ENCODE results near the gene GNB4.

The GNB4 gene

DNA sequence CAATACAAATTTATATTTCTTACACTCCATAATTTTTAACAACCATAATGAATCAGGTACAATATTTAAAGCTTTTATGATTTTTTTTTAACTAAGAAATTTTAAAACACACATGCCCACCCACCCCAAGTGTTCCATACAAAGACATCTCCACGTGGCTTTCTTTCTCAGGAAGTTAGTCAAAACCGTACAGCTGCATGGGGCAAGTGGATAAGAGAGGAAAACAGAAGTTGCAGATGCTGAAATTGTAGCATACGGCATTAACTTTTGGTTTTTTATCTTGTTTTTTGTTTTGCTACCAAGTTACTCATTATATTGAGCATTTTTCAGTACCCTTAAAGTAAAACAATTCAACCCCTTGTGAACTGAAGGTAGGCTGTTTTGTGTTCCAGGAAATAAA is 14.8 kb downstream of the GNB4 start:
- no peak for DNase-seq (ENCODE audit: low read depth in 2 of 2)

DNA sequence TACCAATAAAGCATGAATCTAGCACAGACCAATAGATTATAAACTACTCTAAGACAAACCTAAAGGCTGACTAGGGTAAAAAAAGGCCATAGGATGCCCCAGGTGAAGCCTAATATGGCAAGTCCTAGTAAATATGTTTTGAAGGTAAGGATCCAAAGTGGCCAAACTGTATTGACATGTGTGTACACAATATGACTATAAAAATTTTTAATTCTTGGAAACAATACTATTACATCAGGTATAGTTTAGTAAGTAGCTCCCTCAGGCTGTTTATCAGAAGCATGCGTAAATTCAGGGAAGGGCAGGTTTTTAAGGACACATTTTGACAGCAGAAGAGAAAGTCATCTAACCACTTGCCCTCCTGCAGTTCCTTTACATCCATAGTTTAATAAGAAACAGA is 18.8 kb downstream of the GNB4 start:
- no peak for DNase-seq (ENCODE audit: low read depth in 2 of 2)

DNA sequence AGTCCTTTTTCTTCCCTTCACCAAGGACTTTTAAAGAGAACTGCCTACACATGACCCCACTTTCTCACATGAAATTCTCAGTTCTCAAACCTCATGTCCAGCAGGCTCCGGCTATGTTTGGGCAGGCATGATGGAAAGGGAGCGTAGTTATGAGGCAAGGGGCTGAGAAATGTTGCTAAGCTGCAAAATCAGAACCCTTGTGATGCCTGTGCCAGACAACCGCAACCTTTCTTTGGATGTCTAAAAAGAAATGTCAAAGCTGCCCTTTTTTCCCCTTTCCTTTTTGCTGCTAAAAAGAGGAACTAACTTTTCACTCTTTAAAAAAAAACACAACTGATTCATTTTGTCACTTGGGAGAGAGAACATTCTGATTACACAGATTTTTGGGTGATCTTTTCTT is 19.2 kb downstream of the GNB4 start:
- no peak for DNase-seq (ENCODE audit: low read depth in 2 of 2)

DNA sequence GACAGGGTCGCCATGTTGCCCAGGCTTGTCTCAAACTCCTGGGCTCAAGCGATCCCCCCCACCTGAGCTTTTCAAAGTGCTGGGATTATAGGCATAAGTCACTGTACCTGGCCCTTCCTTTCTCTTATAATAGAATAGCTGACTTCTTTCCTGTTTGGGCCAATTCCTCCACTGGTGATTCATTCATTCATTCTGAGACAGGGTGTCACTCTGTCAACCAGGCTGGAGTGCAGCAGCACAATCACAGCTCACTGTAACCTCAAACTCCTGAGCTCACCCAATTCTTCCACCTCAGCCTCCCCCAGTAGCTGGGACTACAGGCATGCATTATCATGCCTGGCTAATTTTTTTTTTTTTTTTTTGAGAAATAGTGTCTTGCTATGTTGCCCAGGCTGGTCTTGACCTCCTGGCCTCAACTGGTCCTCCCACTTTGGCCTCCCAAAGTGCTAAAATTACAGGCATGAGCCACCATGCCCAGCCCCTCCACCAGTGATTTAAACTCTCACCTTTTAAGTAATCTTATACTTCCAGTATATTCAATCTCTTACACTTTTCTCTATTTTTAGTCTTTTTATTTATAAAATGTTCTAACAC is 20.9 kb downstream of the GNB4 start:
- DNase-seq (ENCODE audit: low read depth in 2 of 2) = no peak

DNA sequence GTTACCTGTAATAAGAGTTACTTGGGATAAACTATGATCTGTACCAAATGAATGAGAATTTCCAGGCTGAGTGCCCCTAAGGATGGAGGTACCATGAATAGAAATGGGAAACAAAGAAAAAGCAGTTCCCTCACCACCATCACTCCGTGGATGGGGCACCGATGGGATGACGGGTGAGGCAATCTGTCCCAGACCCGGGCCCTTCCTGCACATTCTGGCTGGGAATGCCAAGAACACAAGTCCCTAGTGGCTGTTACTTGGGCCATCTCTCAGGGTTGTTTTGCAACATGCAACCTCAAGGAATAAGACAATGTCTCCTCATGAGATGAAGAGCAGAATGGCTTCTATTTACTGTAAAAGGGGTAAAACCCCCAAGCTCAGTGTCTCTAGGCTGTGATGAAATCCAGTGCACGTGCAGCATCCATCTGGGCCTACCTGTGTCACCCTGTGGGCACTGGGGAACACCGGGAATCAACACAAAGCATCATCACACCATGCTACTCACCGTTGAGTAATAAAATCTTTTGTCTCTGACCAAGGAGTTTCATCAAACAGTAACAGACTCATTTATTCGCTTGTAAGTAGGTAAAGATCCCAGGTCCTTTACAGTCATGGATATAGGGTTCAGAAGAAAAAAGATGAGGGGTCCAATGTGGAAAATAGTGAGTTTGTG is 22.3 kb downstream of the GNB4 start:
- DNase-seq (ENCODE audit: low read depth in 2 of 2) = no peak

DNA sequence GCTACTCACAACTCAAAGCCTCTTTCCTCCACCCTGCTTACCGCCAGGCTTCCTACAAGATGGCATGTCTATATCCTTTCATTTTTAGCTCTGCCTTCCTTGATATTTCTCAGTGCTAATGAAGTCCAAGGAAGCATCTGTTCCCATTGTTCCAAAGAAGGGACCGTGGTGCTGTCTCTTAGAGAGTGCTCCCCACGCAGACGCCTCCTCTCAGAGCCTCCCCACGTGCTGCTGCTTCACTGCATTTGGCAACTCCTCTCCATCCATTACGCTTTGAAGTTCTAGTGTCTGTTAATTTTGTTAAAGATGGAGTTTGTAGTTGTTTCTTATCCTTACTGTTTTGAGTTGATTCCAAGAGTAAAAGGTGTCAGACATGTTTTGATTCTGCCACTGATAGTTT is 26.2 kb downstream of the GNB4 start:
- DNase-seq (ENCODE audit: low read depth in 2 of 2) = no peak

DNA sequence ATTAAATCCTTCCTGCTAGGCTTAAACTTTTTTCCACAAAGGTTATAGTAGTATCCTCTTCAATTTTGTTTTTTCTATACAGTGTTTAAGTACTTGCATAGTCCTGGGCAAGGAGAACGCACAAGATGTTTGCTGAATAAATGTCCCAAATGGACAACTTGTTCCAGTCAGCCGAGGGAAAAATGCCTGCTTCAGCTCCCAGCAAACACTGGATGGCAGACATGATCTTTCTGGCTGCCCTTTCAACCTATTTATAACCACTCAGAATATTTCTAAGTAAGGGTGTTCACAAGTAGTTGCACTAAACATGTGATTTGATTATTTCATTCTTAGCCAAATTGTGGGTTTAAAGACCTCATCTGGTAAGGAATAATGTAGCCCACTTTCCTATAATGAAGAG is 29.8 kb downstream of the GNB4 start:
- DNase-seq (ENCODE audit: low read depth in 2 of 2) = no peak

DNA sequence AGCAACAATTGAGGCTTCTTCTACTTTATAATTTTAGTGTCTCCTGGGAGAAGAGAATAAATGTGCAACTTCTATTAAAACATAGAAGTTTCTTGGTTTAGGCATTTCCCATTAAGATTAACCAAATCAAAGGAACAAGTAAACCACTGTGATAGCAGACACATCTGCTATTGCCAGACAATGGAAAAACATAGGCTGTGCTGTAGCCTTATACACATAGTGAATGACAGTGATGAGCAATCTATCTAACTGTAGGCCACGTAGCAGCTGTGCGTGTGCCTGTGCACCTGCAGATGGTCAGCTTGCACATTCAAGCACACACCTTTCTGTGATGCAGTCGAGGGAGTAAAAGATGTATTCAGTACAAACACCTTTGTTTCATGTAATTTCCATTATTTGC is 32.7 kb downstream of the GNB4 start:
- DNase-seq (ENCODE audit: low read depth in 2 of 2) = no peak

DNA sequence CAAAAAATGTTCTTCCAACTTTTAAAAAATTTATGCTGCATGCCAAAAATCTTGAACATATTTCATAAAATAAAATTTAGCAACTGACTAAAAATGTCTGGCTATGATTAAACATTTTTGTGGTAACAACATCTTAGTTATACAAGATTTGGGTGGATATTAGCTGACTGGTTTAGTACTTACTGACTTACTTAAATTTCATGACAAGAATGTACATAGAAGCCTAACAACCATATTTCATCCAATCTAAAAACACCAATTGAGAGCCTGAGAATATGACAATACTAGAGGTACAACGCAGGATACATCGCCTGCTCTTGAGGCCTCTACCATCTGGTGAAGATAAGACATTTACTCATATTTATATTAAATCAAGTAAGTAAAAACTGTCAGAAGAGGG is 34.6 kb downstream of the GNB4 start:
- no peak for DNase-seq (ENCODE audit: low read depth in 2 of 2)

DNA sequence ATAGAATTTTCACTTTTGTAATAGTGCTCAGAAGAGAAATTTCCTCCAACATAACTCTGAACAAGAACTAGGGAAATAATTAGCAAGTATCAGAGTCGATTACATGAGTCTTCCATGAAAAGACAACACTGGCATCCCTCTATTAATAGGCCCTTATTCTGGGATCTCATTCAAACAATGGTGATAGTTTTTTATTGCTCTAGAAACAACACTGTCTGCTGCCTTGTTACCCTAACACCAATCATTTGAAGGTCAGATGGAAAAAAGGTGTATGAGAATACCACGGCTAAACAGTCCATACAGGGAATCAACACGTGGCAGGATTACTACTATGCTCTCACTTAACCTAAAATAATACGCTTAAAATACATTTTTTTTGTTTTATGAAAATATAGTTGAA is 35.9 kb downstream of the GNB4 start:
- DNase-seq (ENCODE audit: low read depth in 2 of 2) = no peak

DNA sequence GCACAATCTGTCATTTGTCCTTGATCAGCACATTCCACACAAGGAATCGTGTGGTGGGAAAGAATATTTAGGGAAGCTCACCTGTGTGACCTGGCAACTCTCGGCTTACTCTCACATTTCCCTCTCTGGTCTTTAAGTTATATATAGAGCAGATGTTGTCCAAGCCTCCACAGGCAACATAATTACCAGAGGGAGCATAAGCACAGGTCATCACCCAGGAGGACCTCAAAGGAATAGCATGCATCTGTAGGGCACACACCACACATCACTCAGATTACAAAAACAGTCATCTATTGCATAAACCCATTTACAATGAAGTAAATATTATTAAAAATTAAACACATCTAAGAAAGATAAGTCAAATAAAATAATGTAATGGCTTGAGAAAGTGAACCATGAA is 36.5 kb downstream of the GNB4 start:
- DNase-seq (ENCODE audit: low read depth in 2 of 2) = no peak

DNA sequence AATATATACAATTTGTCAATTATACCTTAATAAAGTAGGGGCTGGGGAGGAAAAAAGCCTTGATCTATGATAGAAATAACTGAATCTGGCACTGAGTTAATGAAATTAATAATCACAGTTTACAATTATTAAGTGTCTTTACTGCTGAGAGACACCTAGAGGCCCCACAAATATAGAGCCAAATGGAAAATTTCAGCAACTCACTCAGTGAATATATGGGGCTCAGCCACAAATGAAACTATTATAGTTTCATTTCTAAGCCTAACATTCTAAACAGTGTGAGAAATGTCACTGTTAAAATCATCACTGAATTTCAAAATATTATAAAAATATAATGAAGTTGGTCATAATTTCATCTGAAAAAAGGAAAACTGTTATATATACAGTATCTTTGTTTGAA is 40.3 kb downstream of the GNB4 start:
- DNase-seq (ENCODE audit: low read depth in 2 of 2) = no peak

DNA sequence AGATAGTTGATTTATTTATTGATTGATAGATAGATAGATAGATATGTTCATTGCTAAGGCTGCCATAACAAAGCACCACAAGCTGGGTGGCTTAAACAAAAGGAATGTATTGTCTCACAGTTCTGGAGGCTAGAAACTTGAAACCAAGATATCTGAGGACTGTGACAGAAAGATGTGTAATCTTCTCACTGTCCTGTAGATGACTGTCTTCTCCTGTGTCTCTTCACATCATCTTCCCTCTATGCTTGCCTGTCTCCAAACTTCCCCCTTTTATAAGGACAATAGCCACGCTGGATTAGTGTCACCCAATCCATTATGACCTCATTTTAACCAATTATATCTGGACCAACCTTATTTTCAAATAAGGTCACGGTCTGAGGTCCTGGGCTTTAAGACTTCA is 40.9 kb downstream of the GNB4 start:
- DNase-seq (ENCODE audit: low read depth in 2 of 2) = no peak

DNA sequence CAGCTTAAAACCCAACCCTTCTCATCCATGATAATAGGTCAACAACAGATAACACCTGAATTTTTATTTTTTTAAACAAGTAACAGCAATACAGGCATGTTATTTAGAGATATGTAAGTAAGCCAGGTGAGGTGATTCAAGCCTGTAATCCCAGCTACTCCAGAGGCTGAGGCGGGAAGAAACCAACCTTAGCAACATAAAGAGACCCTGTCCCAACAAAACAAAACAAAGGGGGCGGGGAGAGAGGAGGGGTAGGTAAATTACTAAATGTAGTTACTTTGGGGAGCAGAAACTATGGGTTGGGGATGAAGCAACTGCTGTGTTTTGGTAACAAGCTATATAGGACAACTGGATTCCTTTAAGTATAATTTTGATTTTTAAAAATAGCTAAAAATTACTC is 47.0 kb downstream of the GNB4 start:
- no peak for DNase-seq (ENCODE audit: low read depth in 2 of 2)

DNA sequence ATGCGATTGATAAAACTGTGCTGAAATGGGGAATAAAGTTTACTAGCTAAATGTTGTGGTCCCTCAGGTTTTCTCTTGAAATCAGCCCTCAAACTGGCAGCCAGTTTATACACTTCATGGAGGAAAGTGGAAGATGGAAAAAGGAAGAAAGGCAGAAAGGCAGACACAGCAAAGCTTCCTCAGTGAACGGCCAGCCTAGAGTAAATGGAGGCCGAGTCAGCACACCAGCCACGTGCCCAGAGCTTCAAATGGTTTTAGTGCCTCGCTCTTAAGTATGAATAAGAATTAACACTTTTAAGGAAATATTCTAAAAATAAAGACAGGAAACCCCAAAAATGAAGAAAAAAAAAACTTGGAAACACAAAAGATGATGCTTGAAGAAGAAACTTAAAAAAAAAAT is 48.3 kb downstream of the GNB4 start:
- DNase-seq (ENCODE audit: low read depth in 2 of 2) = no peak

DNA sequence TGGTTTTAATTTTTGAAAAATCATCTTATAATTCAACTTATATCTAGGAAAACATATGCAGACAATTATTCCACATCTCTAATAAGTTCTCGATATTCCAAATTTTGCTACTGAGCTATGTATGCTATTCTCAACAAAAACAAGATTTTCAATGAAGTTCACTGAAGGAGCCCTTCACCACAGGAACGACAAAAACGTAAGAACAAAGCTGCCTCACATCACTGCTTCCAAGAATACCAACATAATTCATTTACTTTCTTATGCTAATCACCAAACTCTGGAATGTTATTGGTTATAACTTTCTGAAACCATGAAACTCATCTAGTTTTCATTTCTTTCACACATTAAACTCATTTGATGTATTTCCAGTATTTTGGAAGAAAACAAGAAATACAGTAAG is 49.7 kb downstream of the GNB4 start:
- DNase-seq (ENCODE audit: low read depth in 2 of 2) = no peak

DNA sequence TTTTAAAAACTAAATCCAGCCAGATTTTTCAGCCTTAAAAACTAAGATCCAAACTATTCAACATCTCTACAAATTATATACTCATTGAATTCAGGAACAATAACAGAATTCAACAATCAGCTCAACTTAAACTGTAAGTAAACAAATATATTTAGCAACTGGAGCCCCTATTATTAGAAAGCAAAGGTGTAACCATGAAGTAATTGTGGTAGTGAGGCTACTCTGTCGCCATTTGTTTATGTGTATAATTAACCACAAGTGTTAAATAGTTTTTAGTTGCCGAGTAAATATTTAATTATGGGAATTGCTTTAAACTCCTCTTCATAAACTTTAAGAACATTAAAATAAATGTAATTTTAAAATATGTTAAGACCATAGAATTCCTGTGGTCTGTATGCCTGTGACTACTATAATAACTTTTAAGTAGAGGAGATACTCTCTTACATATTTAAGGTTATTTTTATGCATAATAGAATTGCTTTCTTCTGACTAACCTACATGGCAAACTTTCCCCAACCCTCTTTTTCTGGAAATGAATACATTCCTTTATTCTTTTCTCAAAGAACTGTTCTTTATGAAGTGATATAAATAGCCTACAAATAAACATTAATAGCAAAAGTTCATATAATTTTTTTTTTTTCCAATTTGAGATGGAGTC is 52.6 kb downstream of the GNB4 start:
- no peak for DNase-seq (ENCODE audit: low read depth in 2 of 2)

DNA sequence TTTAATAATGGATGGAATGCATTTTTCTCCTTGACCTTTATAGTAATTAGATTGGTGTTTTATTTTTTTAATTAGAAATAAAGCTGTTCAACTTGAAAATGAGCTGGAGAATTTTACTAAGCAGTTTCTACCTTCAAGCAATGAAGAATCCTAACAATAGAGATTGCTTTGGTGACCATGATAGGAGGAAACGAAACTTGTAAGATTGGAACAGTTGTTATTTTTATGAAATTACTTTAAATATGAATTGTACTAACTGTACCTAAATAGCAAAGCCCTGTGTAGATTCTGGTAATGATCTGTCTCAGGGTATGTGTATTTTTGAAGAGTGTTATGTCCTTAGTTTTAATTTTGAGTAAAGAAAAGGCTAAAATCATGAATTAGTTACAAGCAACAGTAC is 59.4 kb downstream of the GNB4 start:
- no peak for DNase-seq (ENCODE audit: low read depth in 2 of 2)

DNA sequence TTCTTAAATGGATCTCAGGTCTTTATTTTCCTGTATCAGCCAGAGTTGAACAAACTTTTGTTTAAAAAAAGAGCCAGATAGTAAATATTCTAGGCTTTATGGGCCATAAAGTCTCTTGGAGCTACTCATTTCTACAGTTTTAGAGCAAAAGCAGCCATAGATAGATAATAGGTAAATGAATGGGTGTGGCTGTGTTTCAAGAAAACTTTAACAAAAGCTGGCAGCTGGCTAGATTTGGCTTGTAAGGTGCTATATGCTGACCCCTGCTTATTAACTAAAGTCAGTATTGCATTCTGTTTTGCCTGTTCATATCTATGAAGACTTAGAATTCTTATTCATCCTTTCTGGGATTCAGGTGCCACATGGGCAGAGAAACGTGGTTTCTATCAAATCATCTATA is 74.8 kb downstream of the GNB4 start:
- no peak for DNase-seq (ENCODE audit: low read depth in 2 of 2)

DNA sequence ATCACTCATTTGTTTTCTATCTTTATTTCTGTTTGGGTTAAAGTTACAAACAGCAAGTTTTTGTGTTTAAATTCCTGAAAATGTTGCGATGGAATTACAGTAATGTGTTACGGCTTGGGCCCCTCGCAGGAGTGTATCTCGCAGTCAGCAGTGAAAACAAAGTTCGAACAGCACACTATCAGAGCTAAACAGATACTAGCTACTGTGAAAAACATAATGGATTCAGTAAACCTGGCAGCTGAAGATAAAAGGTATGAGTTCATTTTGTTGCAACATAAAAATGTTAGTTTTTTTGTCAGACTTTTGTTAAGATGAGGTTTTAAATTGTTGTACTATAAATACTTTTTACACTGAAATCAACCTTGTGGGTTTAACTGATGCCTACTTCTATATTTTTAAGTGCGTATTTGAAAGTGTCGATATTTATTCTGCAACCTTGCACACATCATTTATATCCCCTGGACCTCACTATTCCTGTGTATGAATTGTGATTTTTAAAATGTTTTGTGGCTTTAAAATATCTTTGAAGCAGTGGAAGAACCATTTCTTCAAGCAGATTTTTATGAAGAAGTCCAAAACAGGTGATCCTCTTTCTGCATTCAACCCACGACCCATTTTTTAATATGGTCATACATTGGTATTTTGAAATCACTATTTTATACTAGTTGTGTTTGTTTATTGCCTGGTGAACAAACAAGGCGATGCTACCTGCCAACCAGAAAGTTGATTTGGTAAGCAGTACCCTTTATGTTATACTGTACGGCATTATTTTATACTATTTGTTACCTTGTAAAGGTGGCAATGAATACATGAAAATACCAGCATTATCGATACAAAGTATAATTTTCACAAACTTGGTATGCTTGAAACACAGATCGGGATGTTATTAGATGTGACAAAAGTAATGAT is 75.9 kb downstream of the GNB4 start:
- DNase-seq (ENCODE audit: low read depth in 2 of 2) = no peak

DNA sequence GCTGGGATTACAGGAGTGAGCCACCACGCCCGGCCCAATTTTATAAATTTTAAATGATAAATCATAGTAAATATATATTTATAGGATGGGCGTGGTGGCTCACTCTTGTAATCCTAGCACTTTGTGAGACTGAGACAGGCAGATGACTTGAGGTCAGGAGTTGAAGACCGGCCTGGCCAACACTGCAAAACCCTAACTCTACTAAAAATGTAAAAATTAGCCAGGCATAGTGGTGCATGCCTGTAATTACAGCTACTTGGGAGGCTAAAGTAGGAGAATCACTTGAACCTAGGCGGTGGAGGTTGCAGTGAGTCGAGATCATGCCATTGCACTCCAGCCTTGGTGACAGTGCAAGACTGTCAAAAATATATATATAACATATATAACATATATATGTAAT is 77.3 kb downstream of the GNB4 start:
- no peak for DNase-seq (ENCODE audit: low read depth in 2 of 2)

DNA sequence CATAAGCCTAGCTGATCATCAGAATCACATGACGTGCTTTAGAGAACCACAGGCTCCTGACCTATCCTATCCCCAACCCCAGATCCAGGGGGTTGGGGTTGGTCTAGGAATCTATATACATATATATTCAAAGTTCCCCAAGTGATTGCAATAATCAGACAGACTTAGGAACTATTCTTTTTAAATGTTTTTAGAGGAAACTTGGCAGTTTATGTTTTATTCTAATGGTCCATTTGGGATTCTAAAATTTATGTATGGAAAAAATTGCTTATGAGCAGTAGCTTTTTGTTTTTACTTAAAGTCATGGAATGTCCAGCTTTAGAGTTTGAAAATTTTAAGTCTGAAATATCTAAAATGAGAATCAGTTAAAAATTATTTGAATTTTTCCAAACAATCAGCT is 81.6 kb downstream of the GNB4 start:
- DNase-seq (ENCODE audit: low read depth in 2 of 2) = no peak

DNA sequence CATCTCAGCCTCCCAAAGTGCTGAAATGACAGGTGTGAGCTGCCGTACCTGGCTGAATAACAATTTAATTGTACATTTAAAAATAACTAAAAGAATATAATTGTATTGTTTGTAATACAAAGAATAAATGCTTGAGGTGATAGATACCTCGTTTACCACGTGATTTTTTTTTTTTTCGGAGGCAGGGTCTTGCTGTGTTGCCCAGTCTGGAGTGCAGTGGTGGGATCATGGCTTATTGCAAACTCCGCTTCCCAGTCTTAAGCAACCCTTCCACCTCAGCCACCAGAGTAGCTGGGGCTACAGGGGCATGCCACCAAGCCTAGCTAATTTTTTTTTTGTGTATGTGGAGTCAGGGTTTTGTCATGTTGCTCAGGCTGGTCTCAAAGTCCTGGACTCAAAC is 87.9 kb downstream of the GNB4 start:
- no peak for DNase-seq (ENCODE audit: low read depth in 2 of 2)
